Fibroblast of mammary gland (primary cell): ENCODE measurements around the gene BRD1.
A peak's percentile ranks its signal among the peaks of the same experiment; 100 is the strongest.

Source experiments
- DNase-seq: peaks from one replicate; pipeline ENCODE4 v3.0.0-alpha.2; 2010; ENCODE audit warnings: low read depth
- H3K4me3 ChIP-seq: 2 replicates; pipeline ENCODE4 v1.5.1; 2011; ENCODE audit warnings: low read depth, mild to moderate bottlenecking, low read length, moderate library complexity; ENCODE audit not compliant: control insufficient read depth
- TF ChIP-seq, protein P1 (sequence below): conservative IDR thresholded peaks from 2 replicates; pipeline ENCODE4 v1.5.1; 2011; ENCODE audit warnings: low read depth, low read length, inconsistent platforms; ENCODE audit not compliant: control insufficient read depth, insufficient read depth

Gene BRD1

DNA sequence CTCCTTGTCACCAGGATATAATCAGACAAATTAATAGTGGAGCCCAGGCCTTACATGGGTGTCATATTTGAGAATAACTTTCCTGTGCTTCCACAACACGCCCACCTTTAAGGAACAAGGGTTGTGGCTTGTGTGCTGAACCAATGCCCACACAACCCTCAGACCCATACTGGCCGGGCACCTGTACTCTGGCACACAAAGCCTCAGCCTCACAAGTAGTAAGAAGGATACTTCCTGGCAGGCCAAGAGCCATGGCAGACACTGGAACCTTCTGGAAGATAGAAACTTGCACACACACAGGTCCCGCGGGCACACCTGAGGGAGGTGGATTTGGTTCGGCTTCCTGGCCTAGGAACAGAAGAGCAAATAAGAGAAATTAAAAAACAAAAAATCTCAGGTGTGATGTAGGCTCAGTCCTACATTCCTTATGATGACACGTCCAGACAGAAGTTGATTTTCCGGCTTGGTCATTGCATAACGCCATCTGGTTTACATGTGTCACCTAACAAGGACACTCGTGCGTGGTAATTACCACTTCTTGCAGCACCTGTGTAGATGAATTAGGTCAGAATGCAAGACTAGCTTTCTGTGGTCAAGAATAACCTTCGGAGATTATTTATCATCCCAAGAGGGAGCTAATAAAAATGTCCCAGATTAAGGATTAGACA is 5.8 kb upstream of the BRD1 start:
- TF ChIP-seq, protein P1, sequence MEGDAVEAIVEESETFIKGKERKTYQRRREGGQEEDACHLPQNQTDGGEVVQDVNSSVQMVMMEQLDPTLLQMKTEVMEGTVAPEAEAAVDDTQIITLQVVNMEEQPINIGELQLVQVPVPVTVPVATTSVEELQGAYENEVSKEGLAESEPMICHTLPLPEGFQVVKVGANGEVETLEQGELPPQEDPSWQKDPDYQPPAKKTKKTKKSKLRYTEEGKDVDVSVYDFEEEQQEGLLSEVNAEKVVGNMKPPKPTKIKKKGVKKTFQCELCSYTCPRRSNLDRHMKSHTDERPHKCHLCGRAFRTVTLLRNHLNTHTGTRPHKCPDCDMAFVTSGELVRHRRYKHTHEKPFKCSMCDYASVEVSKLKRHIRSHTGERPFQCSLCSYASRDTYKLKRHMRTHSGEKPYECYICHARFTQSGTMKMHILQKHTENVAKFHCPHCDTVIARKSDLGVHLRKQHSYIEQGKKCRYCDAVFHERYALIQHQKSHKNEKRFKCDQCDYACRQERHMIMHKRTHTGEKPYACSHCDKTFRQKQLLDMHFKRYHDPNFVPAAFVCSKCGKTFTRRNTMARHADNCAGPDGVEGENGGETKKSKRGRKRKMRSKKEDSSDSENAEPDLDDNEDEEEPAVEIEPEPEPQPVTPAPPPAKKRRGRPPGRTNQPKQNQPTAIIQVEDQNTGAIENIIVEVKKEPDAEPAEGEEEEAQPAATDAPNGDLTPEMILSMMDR, result no peak
- DNase-seq, result no peak
- H3K4me3 ChIP-seq, result no peak overlapping the region

DNA sequence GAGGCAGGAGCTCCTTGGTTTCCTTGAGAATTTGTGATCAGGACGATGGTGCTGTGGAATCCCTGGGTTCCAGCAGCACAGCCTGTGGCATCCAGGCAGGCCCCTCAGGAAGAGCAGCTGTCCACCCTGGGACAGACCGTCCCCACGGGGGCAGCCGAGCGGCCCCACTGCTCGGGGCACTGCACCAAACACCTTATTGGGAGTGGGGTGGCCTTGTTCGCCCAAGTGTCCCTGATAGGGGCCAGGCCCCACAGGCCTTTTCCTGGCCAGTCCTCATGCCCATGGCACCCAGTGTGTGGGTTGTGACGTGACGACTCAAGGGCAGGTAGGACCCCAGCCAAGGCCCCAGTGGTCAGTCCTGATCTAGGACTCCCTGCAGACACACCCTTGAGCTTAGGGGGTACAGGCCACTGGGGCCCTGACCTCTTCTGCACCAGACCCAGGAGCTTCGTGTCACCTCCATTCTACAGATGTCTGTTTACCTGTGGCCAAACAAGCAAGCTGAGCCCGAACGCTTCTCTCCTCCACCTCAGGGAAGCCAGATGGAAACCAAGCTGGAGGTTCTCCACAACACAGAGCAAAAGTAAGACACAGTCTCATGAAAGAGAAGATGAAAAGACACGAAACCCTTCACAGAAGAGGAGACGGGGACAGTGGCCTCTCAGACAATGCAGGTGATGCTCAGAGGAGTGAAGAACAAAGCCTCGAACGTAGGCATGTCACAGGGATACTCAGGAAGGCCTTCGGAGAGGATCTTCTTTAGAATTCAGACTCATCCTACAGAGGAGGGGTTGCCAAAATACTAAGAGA is 1.6 kb upstream of the BRD1 start:
- no peak overlapping the region for H3K4me3 ChIP-seq
- DNase-seq, result no peak
- TF ChIP-seq, protein P1, result no peak

DNA sequence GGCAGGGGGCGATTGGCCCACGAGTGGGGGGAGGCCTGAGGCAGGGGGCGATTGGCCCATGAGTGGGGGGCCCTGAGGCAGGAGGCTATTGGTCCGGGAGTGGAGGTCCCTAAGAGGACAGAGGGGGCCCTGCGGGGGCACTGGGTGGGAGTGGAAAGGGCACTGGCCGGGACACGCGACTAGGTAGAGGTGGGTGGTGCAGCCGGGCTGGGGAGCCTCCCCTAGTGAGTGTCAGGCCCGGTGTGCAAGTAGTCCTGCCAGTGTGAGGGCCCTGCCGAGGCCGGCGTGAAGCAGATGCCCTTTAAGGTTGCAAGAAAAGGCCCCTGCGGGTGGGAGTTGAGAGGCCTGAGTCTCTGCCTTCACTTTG is 909 bp upstream of the BRD1 start:
- H3K4me3 ChIP-seq, result no peak overlapping the region
- TF ChIP-seq, protein P1, result no peak

DNA sequence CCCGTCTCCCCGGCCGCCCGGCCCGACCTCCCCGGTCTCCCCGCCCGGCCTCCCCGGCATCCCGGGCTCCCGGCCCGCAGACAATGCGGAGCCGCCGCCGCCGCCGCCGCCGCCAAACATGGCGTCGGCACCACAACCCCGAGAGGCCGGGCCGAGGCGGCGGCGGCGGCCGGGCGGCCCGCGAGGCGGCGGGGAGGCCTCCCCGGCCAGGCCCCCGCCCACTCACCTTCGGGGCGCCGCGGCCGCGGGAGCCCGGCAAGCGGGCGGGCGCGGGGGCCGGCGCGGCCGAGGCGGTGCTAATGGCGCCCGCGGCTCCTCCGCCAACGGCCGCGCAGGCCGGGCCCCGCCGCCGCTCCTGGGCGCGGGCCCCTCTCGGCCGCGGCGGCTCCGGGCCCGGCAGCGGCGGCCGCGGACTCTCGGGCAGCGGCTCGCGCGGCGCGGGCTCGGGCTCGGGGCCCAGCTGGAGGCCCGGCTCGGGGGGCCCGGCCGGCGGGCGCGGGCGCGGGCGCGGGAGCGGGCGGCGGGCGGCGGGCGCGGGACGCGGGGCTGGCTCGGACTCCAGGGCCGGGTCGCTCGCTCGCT is 311 bp downstream of the BRD1 start:
- TF ChIP-seq, protein P1, result no peak
- peak overlapping the region; percentile 75 for H3K4me3 ChIP-seq
- DNase-seq, result no peak

More for the DNA sequence above, 909 bp upstream of the BRD1 start:
- DNase-seq, result no peak

DNA sequence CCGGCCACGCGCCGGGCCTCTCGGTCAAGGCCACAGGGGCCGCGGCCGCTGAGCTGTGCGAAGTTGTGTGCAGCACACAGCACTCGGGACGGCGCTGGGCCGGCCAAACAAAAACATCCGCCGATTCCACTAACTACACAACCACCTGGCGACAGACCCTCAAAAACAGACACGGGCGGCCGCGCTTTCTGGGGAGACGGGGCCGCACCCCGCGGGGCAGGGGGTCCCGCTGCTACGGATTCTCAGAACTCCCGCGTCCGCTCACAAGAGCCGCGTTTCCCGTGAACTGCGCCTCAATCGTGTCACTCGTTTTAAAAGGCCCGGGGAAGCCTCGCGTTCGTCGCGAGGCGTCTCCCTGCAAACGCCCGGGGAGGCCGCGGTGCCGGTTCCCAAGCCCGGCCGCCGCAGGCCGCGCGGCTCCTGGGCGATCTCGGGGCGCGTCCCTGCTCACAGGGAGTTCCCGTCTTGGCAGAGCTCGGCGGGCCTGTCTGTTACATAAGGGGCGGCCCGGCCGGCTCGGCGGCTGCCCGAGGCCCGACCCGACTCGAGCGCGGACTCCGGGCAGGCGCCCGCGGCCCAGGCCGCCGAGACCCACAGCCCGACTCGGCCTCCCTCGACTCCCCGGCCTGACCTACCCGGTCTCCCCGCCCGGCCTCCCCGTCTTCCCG is 936 bp downstream of the BRD1 start:
- H3K4me3 ChIP-seq, result peak overlapping the region; percentile 75
- peak; percentile 28 for DNase-seq
- TF ChIP-seq, protein P1, result no peak

DNA sequence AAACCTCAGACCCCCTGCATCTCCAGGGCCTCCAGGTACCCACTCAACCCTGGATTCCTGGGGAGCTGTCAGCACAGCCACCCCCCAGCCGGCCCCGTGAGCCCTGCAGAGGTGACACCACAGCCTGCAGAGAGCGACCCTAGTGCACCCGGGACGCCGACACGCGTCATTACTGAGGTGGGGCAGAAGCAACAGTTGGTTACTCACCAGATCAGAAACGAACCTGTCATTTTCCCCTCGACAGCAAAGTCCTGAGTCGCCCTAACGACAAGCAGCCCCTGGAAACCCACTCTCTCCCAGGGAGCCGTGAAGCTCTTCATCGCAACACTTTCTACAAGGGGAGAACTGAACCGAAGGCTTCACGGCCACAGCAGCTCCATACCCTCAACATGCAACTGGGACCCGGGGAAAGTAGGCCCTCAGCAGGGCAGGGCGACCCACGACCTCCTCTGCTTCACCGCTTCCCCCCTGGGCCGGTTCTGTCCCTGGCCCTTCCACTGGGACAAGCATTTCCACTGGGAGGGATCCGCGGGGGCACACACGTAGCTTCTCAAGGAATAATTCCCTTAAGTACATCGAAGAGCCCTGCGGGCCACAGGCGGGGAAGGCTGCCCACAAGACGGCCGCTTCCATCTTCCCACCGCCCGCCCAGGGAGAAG is 1.6 kb downstream of the BRD1 start:
- peak overlapping the region; percentile 75 for H3K4me3 ChIP-seq
- TF ChIP-seq, protein P1, result no peak

More for the DNA sequence above, 1.6 kb downstream of the BRD1 start:
- peak; percentile 70 for DNase-seq
